Chondrocyte (in vitro differentiated cells): Measurements from ENCODE around the gene HPCAL1. TPM values are rescaled to one million over a fixed set of nuclear protein-coding genes. Genes with fewer than 3 reads are reported as not detected.

Experiments
- DNase-seq: peaks from one replicate; pipeline ENCODE4 v3.0.0; 2021; ENCODE audit warnings: mixed read lengths, low spot score
- H3K27ac Mint-ChIP-seq: one replicate; pipeline ENCODE4 v1.8.0; 2021; ENCODE audit warnings: mild to moderate bottlenecking, moderate library complexity, mixed read lengths; ENCODE audit not compliant: unreplicated experiment
- H3K27me3 Mint-ChIP-seq: 2 replicates; pipeline ENCODE4 v1.8.0; 2021; ENCODE audit warnings: low read depth, mixed read lengths
- H3K36me3 Mint-ChIP-seq: 2 replicates; pipeline ENCODE4 v1.8.0; 2021; ENCODE audit warnings: low read depth, mixed read lengths
- H3K4me1 Mint-ChIP-seq: 2 replicates; pipeline ENCODE4 v1.8.0; 2021; ENCODE audit warnings: low read depth, mild to moderate bottlenecking, mixed read lengths
- H3K4me3 Mint-ChIP-seq: one replicate; pipeline ENCODE4 v1.8.0; 2021; ENCODE audit warnings: mild to moderate bottlenecking, moderate library complexity, mixed read lengths; ENCODE audit not compliant: unreplicated experiment
- H3K9me3 Mint-ChIP-seq: 2 replicates; pipeline ENCODE4 v1.8.0; 2021; ENCODE audit warnings: low read depth, mixed read lengths
- total RNA-seq: library from RNA; stranded (reverse); gene quantifications from 3 replicates; pipeline ENCODE4 v1.2.1, GENCODE V29; 2021
- TF ChIP-seq, protein P1 (sequence below): fragments of 200-600 bp; sonication (generic); IDR thresholded peaks from 2 replicates; pipeline ENCODE4 v1.5.0; 2021; ENCODE audit warnings: antibody characterized with exemption, mild to moderate bottlenecking, moderate library complexity

Gene HPCAL1
- total RNA-seq, 1 donor from 2014 or later, result 19.3 TPM

DNA sequence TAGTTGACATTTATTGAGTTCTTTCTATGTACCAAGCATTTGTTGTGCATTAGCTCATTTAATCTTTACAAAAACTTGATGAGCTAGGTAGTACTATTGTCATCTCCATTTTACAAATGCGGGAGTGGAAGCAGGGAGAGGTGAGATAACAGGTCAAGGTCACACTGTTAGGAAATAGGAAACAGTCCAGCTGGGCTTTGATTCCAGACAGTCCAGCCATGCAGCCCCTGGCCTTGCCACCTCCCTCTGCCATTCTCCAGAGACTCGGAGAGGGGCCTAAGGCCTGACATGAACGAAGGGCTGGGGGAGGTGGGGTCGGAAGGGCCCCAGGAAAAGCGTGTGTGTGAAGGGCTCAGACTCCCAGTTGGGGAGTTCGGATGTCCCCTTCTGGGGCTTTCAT lies 89.8 kb downstream of the HPCAL1 start:
- H3K27ac Mint-ChIP-seq, result no peak overlapping the region
- H3K27me3 Mint-ChIP-seq, result no peaks in the 10 kb centered on the region
- no peaks in the 10 kb centered on the region for H3K36me3 Mint-ChIP-seq
- no peak overlapping the region for H3K4me3 Mint-ChIP-seq
- no peak for DNase-seq
- peaks cover 11% of the 10 kb centered on the region for H3K4me1 Mint-ChIP-seq
- TF ChIP-seq, protein P1, sequence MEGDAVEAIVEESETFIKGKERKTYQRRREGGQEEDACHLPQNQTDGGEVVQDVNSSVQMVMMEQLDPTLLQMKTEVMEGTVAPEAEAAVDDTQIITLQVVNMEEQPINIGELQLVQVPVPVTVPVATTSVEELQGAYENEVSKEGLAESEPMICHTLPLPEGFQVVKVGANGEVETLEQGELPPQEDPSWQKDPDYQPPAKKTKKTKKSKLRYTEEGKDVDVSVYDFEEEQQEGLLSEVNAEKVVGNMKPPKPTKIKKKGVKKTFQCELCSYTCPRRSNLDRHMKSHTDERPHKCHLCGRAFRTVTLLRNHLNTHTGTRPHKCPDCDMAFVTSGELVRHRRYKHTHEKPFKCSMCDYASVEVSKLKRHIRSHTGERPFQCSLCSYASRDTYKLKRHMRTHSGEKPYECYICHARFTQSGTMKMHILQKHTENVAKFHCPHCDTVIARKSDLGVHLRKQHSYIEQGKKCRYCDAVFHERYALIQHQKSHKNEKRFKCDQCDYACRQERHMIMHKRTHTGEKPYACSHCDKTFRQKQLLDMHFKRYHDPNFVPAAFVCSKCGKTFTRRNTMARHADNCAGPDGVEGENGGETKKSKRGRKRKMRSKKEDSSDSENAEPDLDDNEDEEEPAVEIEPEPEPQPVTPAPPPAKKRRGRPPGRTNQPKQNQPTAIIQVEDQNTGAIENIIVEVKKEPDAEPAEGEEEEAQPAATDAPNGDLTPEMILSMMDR, result no peak
- no peaks in the 10 kb centered on the region for H3K9me3 Mint-ChIP-seq

DNA sequence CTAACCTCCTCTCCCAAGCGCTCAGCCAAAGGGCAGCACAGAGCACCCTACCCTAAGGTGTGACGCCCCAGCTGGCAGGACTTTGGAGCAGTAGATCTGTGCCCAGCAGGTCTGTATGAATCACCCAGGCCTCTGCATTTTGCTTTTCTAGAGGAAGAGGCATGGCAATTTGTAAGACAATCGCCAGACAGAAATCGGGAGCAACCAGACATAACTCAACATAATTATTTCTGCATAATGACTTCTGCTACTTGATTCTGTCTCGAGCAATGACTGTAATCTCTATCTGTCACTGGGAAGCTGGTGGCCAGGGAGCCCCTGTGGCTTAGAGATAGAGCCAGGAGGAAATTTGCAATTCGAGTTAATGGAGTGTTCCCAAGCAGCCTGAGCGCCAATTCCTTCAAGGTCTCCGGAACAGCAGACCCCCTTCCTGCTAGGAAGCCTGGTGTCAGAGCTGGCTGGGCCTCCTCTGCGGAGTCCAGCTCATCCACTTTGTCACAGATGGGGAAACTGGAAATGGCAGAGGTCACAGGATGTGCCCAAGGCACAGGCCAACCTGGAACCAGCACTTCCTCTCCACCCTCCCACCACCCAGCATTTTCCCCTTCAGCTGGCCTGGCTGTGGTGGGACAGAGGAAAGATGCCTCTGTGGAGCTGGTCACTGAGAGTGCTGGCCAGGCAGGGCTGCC lies 90.4 kb downstream of the HPCAL1 start:
- Mint-ChIP-seq H3K36me3 (no peaks in the 10 kb centered on the region), H3K4me3 (no peak overlapping the region), H3K27ac (no peak overlapping the region), H3K4me1 (peaks cover 11% of the 10 kb centered on the region), H3K27me3 (no peaks in the 10 kb centered on the region), H3K9me3 (no peaks in the 10 kb centered on the region)
- TF ChIP-seq, protein P1, result no peak
- DNase-seq, result no peak

DNA sequence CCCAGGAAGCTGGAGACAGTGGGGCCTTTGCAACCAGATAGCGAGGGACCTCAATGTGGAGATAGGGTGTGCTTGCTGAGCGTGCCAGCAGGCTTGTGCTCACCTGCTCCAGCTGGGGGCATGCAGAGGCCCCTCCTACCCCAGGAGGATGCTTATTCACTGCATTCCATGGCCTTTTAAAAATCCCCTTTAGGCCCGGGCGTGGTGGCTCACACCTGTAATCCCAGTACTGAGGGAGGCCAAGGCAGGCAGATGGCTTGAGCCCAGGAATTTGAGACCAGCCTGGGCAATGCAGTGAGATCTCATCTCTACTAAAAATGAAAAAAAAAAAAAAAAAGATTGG lies 90.9 kb downstream of the HPCAL1 start:
- H3K4me1 Mint-ChIP-seq, result peaks cover 11% of the 10 kb centered on the region

DNA sequence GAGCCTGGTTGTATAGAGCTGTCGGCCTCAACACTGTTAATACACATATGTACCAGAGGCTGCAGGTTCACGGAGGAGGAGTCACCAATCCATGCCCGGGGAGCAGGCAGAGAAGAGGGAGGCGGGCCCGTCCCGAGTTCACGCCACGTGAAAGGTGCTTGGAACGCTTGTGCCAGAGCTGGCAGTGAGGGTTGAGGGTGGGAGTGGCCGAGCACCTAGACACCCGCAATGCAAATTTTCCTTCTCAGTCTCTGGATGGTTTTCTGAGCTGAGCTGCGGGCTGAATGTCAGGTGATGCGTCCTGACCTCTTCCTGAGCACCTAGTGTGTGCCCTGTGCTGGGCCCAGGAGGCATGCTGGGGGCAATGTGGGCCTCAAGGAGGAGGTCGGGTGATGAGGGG lies 93.2 kb downstream of the HPCAL1 start:
- TF ChIP-seq, protein P1, result no peak
- no peaks in the 10 kb centered on the region for H3K4me1 Mint-ChIP-seq
- no peak overlapping the region for H3K4me3 Mint-ChIP-seq
- DNase-seq, result no peak
- H3K27me3 Mint-ChIP-seq, result no peaks in the 10 kb centered on the region
- peaks cover 2% of the 10 kb centered on the region for H3K36me3 Mint-ChIP-seq
- H3K9me3 Mint-ChIP-seq, result no peaks in the 10 kb centered on the region
- no peak overlapping the region for H3K27ac Mint-ChIP-seq

More for the DNA sequence above, 90.9 kb downstream of the HPCAL1 start:
- Mint-ChIP-seq H3K27me3 (no peaks in the 10 kb centered on the region), H3K9me3 (no peaks in the 10 kb centered on the region), H3K27ac (no peak overlapping the region), H3K4me3 (no peak overlapping the region), H3K36me3 (no peaks in the 10 kb centered on the region)
- DNase-seq, result no peak
- TF ChIP-seq, protein P1, result no peak

DNA sequence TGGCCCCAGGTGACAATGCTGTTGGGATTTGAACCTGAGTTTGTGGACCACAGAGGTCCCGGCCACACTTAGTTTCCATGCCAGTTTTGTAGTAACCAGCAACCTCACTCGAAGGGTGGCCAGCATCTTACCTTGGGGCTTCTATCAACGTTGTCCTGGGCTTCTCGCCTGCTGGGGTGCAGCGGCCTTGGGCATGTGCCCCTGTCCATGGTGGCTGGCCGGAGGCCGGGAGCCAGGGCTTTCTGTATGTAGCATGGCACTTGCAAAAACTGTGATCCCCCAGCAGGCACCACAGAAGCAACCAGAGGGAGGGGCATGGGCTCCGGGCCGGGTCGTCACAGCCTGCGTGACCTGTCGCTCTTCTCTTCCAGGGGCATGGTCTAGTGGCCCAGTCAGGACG lies 93.8 kb downstream of the HPCAL1 start:
- no peak overlapping the region for H3K27ac Mint-ChIP-seq
- H3K36me3 Mint-ChIP-seq, result peaks cover 3% of the 10 kb centered on the region
- DNase-seq, result no peak
- TF ChIP-seq, protein P1, result no peak
- H3K9me3 Mint-ChIP-seq, result no peaks in the 10 kb centered on the region
- no peaks in the 10 kb centered on the region for H3K27me3 Mint-ChIP-seq
- no peak overlapping the region for H3K4me3 Mint-ChIP-seq
- peaks cover 4% of the 10 kb centered on the region for H3K4me1 Mint-ChIP-seq
